ENCODE measurements around the gene PDE4B.

The PDE4B gene

GRCh38 chr1:66290761-66291530 lies 498.3 kb downstream of the PDE4B start:
- no peak for DNase-seq (ENCODE audit: insufficient read length, low spot score)
- FAIRE-seq: no peak

GRCh38 chr1:66291531-66291864 lies 498.8 kb downstream of the PDE4B start:
- no peak for DNase-seq (ENCODE audit: insufficient read length, low spot score)
- FAIRE-seq: peak; percentile 65
- TF ChIP-seq TAF1 (IDR thresholded peaks at IDR 0.05; ENCODE audit: low read depth, low read length): no peak
- no peak for TF ChIP-seq POLR2AphosphoS5 (IDR thresholded peaks at IDR 0.05; ENCODE audit: low read depth, low read length)
- TF ChIP-seq SPI1 (IDR thresholded peaks at IDR 0.05; ENCODE audit: low read depth, low read length): no peak
- no peak for TF ChIP-seq POLR2A (IDR thresholded peaks at IDR 0.05; ENCODE audit: low read depth, low read length)
- TF ChIP-seq POU2F2 (IDR thresholded peaks at IDR 0.05; ENCODE audit: low read depth, low read length): no peak
- TF ChIP-seq PAX5 (IDR thresholded peaks at IDR 0.05; ENCODE audit: insufficient read depth, low read length, severe bottlenecking): no peak

More at GRCh38 chr1:66290761-66291530, 498.3 kb downstream of the PDE4B start:
- no peak for TF ChIP-seq TAF1 (IDR thresholded peaks at IDR 0.05; ENCODE audit: low read depth, low read length)
- TF ChIP-seq SPI1 (IDR thresholded peaks at IDR 0.05; ENCODE audit: low read depth, low read length): no peak
- TF ChIP-seq POLR2A (IDR thresholded peaks at IDR 0.05; ENCODE audit: low read depth, low read length): no peak
- TF ChIP-seq POLR2AphosphoS5 (IDR thresholded peaks at IDR 0.05; ENCODE audit: low read depth, low read length): no peak
- TF ChIP-seq POU2F2 (IDR thresholded peaks at IDR 0.05; ENCODE audit: low read depth, low read length): no peak
- no peak for TF ChIP-seq PAX5 (IDR thresholded peaks at IDR 0.05; ENCODE audit: insufficient read depth, low read length, severe bottlenecking)

- no peak for DNase-seq (ENCODE audit: insufficient read length, low spot score)
- peak; percentile 13 for FAIRE-seq
- TF ChIP-seq POU2F2 (IDR thresholded peaks at IDR 0.05; ENCODE audit: low read depth, low read length) (no peak), TAF1 (IDR thresholded peaks at IDR 0.05; ENCODE audit: low read depth, low read length) (no peak), SPI1 (IDR thresholded peaks at IDR 0.05; ENCODE audit: low read depth, low read length) (no peak), POLR2A (IDR thresholded peaks at IDR 0.05; ENCODE audit: low read depth, low read length) (no peak), POLR2AphosphoS5 (IDR thresholded peaks at IDR 0.05; ENCODE audit: low read depth, low read length) (no peak), PAX5 (IDR thresholded peaks at IDR 0.05; ENCODE audit: insufficient read depth, low read length, severe bottlenecking) (no peak)
These were observed 499.6 kb downstream of the PDE4B start for GRCh38 chr1:66292305-66292704.

GRCh38 chr1:66292944-66293343 lies 500.2 kb downstream of the PDE4B start:
- DNase-seq (ENCODE audit: insufficient read length, low spot score) (no peak), FAIRE-seq (peak; percentile 40)
- TF ChIP-seq PAX5 (IDR thresholded peaks at IDR 0.05; ENCODE audit: insufficient read depth, low read length, severe bottlenecking) (no peak), TAF1 (IDR thresholded peaks at IDR 0.05; ENCODE audit: low read depth, low read length) (no peak), POLR2A (IDR thresholded peaks at IDR 0.05; ENCODE audit: low read depth, low read length) (no peak), POU2F2 (IDR thresholded peaks at IDR 0.05; ENCODE audit: low read depth, low read length) (no peak), POLR2AphosphoS5 (IDR thresholded peaks at IDR 0.05; ENCODE audit: low read depth, low read length) (no peak), SPI1 (IDR thresholded peaks at IDR 0.05; ENCODE audit: low read depth, low read length) (no peak)

GRCh38 chr1:66294707-66295370 lies 502.1 kb downstream of the PDE4B start:
- FAIRE-seq (no peak), DNase-seq (ENCODE audit: insufficient read length, low spot score) (no peak)
- TF ChIP-seq PAX5 (IDR thresholded peaks at IDR 0.05; ENCODE audit: insufficient read depth, low read length, severe bottlenecking) (no peak), SPI1 (IDR thresholded peaks at IDR 0.05; ENCODE audit: low read depth, low read length) (no peak), POU2F2 (IDR thresholded peaks at IDR 0.05; ENCODE audit: low read depth, low read length) (no peak), TAF1 (IDR thresholded peaks at IDR 0.05; ENCODE audit: low read depth, low read length) (no peak), POLR2A (IDR thresholded peaks at IDR 0.05; ENCODE audit: low read depth, low read length) (no peak), POLR2AphosphoS5 (IDR thresholded peaks at IDR 0.05; ENCODE audit: low read depth, low read length) (no peak)

GRCh38 chr1:66295803-66296202 lies 503.1 kb downstream of the PDE4B start:
- no peak for DNase-seq (ENCODE audit: insufficient read length, low spot score)
- FAIRE-seq: peak; percentile 88
- TF ChIP-seq SPI1 (IDR thresholded peaks at IDR 0.05; ENCODE audit: low read depth, low read length) (peak; percentile 51), POLR2AphosphoS5 (IDR thresholded peaks at IDR 0.05; ENCODE audit: low read depth, low read length) (no peak), TAF1 (IDR thresholded peaks at IDR 0.05; ENCODE audit: low read depth, low read length) (no peak)

- DNase-seq (ENCODE audit: insufficient read length, low spot score): no peak
- no peak for FAIRE-seq
These were observed 503.7 kb downstream of the PDE4B start for GRCh38 chr1:66296370-66296769.

GRCh38 chr1:66296951-66297350 lies 504.3 kb downstream of the PDE4B start:
- FAIRE-seq (peak; percentile 56), DNase-seq (ENCODE audit: insufficient read length, low spot score) (no peak)
- no peak for TF ChIP-seq POLR2AphosphoS5 (IDR thresholded peaks at IDR 0.05; ENCODE audit: low read depth, low read length)
- no peak for TF ChIP-seq POU2F2 (IDR thresholded peaks at IDR 0.05; ENCODE audit: low read depth, low read length)
- no peak for TF ChIP-seq TAF1 (IDR thresholded peaks at IDR 0.05; ENCODE audit: low read depth, low read length)
- no peak for TF ChIP-seq POLR2A (IDR thresholded peaks at IDR 0.05; ENCODE audit: low read depth, low read length)
- no peak for TF ChIP-seq PAX5 (IDR thresholded peaks at IDR 0.05; ENCODE audit: insufficient read depth, low read length, severe bottlenecking)
- no peak for TF ChIP-seq SPI1 (IDR thresholded peaks at IDR 0.05; ENCODE audit: low read depth, low read length)

More at GRCh38 chr1:66296370-66296769, 503.7 kb downstream of the PDE4B start:
- no peak for TF ChIP-seq POU2F2 (IDR thresholded peaks at IDR 0.05; ENCODE audit: low read depth, low read length)

GRCh38 chr1:66298464-66298863 lies 505.8 kb downstream of the PDE4B start:
- FAIRE-seq (no peak), DNase-seq (ENCODE audit: insufficient read length, low spot score) (no peak)
- TF ChIP-seq POLR2A (IDR thresholded peaks at IDR 0.05; ENCODE audit: low read depth, low read length) (no peak), PAX5 (IDR thresholded peaks at IDR 0.05; ENCODE audit: insufficient read depth, low read length, severe bottlenecking) (no peak), POU2F2 (IDR thresholded peaks at IDR 0.05; ENCODE audit: low read depth, low read length) (no peak), TAF1 (IDR thresholded peaks at IDR 0.05; ENCODE audit: low read depth, low read length) (no peak), POLR2AphosphoS5 (IDR thresholded peaks at IDR 0.05; ENCODE audit: low read depth, low read length) (no peak), SPI1 (IDR thresholded peaks at IDR 0.05; ENCODE audit: low read depth, low read length) (no peak)
